Activated T-cell treated with anti-CD3 and anti-CD28 coated beads, Interleukin-2, amount 50 U/mL, for 4 hours (primary cell): ENCODE data around the gene TBX1. TPM values are rescaled to one million over a fixed set of nuclear protein-coding genes. Genes with fewer than 3 reads are reported as not detected.
A peak's percentile ranks its signal among the peaks of the same experiment; 100 is the strongest.

Source experiments
- ATAC-seq, 2 donors: fragments of 200-7000 bp; cut with Tn5 transposase; one replicate each; pipeline ENCODE4 v1.10.0; 2021
- DNase-seq: peaks from one replicate; pipeline ENCODE4 v3.0.0-alpha.2; 2020
- H3K27me3 Mint-ChIP-seq: one replicate; pipeline ENCODE4 v1.8.0; 2021; ENCODE audit warnings: low read depth, mixed read lengths
- H3K36me3 Mint-ChIP-seq: one replicate; pipeline ENCODE4 v1.8.0; 2022; ENCODE audit warnings: mixed read lengths; ENCODE audit not compliant: insufficient read depth
- H3K4me1 Mint-ChIP-seq: one replicate; pipeline ENCODE4 v1.8.0; 2021; ENCODE audit warnings: low read depth, mixed read lengths
- H3K4me3 Mint-ChIP-seq: one replicate; pipeline ENCODE4 v1.8.0; 2021; ENCODE audit warnings: mild to moderate bottlenecking, moderate library complexity, mixed read lengths
- H3K9me3 Mint-ChIP-seq: one replicate; pipeline ENCODE4 v1.8.0; 2021; ENCODE audit warnings: mixed read lengths
- total RNA-seq, 3 donors: library from RNA; stranded (reverse); gene quantifications; one replicate each; pipeline ENCODE4 v1.2.1, GENCODE V29; 2021

TBX1 gene
- total RNA-seq, 3 donors from 2014 or later, result not detected

DNA sequence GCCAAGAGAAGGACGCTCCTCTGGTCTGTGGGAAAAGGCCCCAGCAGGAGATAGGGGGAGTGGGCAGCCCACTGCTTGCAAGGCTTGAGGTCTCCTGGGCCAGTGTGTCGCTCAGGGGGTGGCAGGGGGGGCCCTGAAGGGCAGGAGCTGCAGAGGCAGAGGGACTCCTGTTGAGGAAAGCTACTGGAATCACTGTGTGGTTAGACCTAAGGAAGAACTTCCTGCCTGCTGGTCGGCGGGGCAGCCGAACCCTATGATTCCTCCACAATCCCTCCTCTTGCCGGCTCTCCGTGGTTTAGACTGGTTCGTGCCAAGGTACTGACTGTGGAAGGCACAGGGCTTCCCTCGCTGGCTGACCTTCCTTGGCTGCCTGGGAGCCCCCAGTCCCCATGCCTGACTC is 31.1 kb upstream of the TBX1 start:
- H3K9me3 Mint-ChIP-seq, result no peaks in the 10 kb centered on the region
- ATAC-seq (no peak), DNase-seq (no peak)
- H3K27me3 Mint-ChIP-seq, result peaks cover 11% of the 10 kb centered on the region
- no peaks in the 10 kb centered on the region for H3K36me3 Mint-ChIP-seq
- no peak overlapping the region for H3K4me3 Mint-ChIP-seq
- peaks cover 4% of the 10 kb centered on the region for H3K4me1 Mint-ChIP-seq

DNA sequence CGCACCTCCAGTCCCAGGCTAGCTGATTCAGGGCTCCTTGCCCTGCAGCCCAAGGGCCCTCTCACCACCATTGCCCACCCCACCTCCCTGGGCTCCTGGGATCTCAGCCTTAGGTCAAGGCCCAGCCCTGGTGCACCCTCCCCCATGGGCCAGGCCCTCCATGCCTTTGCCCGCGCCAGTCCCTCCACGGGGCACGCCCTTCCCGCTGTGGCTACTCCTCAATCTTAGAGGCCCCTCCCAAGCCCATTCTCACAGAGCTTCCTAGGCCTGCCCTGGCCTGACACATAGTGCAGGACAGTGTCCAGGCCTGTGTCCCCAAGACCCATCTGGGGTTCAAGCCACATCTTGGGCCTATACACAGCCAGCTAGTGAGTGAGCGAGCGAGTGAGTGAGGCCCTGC is 30.4 kb upstream of the TBX1 start:
- no peaks in the 10 kb centered on the region for H3K9me3 Mint-ChIP-seq

DNA sequence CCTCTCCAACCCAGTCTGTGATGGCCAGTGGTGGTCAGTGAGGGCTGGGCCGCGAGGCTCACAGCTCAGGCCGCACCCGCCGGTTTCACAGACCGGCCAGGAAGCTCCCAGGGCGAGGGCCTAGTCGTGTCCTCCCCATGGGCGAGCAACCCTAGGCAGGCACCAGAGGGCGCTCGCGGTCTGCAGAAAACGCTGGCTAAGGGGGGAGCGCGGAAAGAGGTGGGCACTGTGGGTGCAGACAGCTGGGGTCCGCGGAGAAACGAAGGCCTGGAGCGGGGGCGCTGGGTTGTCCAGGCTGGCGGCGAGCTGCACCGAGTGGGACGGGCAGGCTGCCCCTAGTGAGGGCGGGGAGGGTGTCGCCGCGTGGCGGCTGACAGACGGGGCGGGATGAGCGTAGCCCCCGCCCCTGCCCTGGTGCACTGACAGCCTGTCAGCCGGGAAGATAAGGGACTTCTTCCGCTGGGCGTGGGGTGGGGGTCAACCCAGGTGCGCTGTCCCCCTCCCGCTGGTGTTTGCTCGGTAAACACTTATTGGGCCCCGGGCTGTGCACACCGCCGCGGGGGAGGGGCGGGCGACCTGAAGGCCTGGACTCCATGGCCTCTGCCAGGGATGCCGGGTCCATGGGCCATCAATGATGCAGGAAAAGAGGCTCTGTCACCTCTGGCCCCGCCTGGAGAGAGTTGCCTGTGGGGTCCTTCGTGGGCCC is 29.8 kb upstream of the TBX1 start:
- Mint-ChIP-seq H3K27me3 (no peaks in the 10 kb centered on the region), H3K9me3 (no peaks in the 10 kb centered on the region), H3K4me3 (peak overlapping the region; percentile 69), H3K4me1 (peaks cover 2% of the 10 kb centered on the region), H3K36me3 (no peaks in the 10 kb centered on the region)
- ATAC-seq (peak; percentile 89 to 93), DNase-seq (peak; percentile 88)

More for the DNA sequence above, 30.4 kb upstream of the TBX1 start:
- Mint-ChIP-seq H3K4me1 (peaks cover 2% of the 10 kb centered on the region), H3K36me3 (no peaks in the 10 kb centered on the region), H3K27me3 (peaks cover 4% of the 10 kb centered on the region), H3K4me3 (no peak overlapping the region)
- no peak for ATAC-seq
- DNase-seq, result no peak

DNA sequence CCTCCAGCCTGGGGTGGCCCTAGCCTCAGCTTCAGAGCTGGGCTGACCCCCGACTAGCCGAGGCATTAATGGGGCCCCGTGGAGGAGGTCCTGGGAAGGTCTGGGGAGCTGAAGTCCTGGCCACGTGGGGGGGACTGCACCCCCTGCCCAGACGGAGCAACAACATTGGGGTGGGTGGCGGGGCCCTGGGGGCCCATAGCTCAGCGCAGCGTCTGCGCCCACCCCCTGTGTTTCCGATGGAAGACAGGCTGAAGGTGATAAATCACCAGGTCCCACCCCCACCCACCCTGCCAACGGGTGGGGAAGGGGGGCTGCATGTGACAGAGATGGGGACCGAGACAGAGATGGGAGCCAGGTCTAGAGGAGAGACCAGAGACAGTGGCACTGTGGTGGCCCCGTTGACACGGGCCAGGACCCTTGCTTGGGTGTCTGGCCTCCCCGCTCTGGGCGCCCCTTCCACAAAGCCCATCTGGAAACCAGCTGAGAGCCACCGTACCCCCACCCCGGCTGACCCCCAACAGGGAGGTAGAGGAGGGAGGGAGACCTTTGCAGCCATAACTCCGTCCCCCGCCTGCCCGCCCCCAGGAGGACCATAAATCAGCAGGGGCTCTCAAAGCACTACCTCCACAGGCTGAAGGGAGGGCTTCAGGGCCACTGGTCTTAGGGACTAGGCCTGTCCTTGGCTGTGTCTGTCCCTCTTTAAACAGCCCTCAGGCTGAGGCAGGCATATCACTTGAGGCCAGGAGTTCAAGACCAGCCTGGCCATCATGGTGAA is 29.0 kb upstream of the TBX1 start:
- Mint-ChIP-seq H3K27me3 (no peaks in the 10 kb centered on the region), H3K4me1 (peaks cover 2% of the 10 kb centered on the region), H3K36me3 (no peaks in the 10 kb centered on the region), H3K4me3 (no peak overlapping the region), H3K9me3 (no peaks in the 10 kb centered on the region)
- DNase-seq (no peak), ATAC-seq (no peak)

DNA sequence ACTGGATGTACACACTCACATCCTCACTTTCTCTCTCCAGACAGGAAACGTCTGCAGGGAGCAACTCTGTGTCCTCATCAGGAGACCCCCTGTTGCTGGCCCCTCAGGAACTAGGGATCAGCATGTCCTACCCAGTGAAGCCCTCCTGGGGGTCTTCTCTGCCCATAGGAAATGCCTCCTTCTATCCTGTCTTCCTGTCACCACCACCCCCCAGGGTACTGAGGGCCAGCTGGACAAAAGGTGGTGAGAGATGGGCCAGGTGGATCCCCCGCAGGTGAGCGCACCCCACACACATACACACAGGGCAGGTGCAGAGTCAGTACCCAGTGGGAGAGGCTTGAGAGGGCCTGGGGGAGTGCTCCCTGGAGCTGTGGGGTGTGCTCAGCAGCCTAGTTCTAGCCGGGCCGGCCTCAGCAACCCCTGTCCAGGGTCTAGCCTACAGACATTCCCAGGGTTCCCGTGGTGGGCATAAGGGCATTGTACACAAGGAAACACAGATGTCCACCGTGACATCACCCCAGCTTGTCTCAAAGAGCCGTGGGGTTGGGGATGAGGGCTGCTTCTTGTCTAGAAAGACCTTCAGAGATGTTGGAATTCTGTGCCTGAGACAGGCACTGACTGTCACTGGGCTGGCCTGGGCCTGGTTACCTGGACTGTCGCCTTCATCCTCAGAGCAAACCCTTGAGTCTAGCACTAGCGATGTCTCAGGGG is 28.0 kb upstream of the TBX1 start:
- H3K36me3 Mint-ChIP-seq, result no peaks in the 10 kb centered on the region
- no peak overlapping the region for H3K4me3 Mint-ChIP-seq
- H3K27me3 Mint-ChIP-seq, result no peaks in the 10 kb centered on the region

DNA sequence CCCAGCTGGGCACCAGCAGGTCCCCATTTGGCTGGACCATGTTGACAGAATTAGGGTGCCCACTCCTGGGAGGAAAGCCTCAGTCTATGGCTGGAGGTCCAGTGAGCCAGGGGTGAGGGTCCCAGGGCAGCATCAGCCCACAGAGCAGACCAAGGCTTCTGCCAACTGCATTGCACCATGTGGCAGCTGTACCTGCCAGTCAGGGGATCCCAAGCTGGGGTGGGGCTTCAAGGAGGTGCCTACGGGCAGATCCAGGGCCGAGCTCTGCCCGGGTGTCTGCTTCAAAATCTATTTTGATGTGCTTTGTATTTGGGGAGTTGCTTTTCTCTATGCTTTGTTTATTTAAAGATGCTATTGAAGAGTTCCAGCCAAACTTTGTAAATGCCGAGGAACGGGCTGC is 26.8 kb upstream of the TBX1 start:
- H3K4me1 Mint-ChIP-seq, result peaks cover 2% of the 10 kb centered on the region
- H3K27me3 Mint-ChIP-seq, result no peaks in the 10 kb centered on the region
- H3K9me3 Mint-ChIP-seq, result no peaks in the 10 kb centered on the region
- DNase-seq (no peak), ATAC-seq (no peak)
- H3K36me3 Mint-ChIP-seq, result no peaks in the 10 kb centered on the region
- no peak overlapping the region for H3K4me3 Mint-ChIP-seq

More for the DNA sequence above, 28.0 kb upstream of the TBX1 start:
- DNase-seq, result no peak
- H3K9me3 Mint-ChIP-seq, result no peaks in the 10 kb centered on the region
- peaks cover 2% of the 10 kb centered on the region for H3K4me1 Mint-ChIP-seq
- ATAC-seq, result no peak

DNA sequence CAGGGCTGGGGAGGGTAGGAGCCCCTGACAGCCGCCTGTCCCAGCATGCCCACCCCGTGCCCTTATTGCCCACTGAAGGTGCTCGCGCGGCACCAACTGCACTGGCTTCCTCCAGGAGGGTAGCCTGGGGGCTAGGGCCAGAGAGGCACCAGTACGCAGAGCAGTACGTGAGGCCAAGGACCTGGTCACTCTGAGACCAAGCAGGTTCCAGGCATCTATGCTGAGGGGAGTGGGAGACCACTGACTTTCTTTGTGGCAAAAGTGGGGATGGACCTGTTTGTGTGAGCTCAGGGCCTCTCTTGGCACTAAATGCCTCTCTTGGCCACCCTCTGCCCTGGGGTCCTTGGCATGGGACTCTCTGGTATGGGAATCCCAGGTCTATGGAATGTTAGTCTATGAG is 26.4 kb upstream of the TBX1 start:
- Mint-ChIP-seq H3K9me3 (no peaks in the 10 kb centered on the region), H3K4me1 (peaks cover 2% of the 10 kb centered on the region), H3K27me3 (no peaks in the 10 kb centered on the region), H3K36me3 (no peaks in the 10 kb centered on the region), H3K4me3 (no peak overlapping the region)
- ATAC-seq, result no peak
- no peak for DNase-seq

DNA sequence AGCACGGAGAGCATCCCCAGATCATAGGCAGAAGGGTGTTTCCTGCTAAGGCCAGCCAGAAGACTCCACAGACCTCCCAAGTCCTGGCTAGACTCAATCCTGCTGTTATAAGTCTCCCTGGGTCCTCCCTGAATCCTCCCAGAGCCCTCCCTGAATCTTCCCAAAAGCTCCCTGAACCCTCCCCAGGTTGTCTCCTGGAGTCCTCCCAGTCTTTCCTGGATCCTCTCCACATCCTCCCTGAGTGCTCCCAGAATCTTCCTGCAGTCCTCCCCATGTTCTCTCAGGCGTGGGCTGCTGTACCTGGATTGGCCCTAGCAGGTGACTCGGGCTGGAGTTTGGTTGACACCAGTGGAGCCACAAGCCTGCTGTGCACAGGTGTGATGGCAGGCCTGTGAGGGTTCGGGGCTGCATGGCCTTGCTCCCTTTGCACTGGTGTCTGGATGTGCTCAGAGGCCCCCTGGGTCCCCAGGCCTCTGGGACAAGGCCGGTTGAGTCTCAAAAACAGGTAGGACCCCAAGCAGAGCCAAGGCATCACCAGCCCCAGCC is 25.7 kb upstream of the TBX1 start:
- Mint-ChIP-seq H3K4me3 (no peak overlapping the region), H3K4me1 (peaks cover 2% of the 10 kb centered on the region), H3K27me3 (no peaks in the 10 kb centered on the region), H3K36me3 (no peaks in the 10 kb centered on the region), H3K9me3 (no peaks in the 10 kb centered on the region)
- no peak for DNase-seq
- no peak for ATAC-seq

DNA sequence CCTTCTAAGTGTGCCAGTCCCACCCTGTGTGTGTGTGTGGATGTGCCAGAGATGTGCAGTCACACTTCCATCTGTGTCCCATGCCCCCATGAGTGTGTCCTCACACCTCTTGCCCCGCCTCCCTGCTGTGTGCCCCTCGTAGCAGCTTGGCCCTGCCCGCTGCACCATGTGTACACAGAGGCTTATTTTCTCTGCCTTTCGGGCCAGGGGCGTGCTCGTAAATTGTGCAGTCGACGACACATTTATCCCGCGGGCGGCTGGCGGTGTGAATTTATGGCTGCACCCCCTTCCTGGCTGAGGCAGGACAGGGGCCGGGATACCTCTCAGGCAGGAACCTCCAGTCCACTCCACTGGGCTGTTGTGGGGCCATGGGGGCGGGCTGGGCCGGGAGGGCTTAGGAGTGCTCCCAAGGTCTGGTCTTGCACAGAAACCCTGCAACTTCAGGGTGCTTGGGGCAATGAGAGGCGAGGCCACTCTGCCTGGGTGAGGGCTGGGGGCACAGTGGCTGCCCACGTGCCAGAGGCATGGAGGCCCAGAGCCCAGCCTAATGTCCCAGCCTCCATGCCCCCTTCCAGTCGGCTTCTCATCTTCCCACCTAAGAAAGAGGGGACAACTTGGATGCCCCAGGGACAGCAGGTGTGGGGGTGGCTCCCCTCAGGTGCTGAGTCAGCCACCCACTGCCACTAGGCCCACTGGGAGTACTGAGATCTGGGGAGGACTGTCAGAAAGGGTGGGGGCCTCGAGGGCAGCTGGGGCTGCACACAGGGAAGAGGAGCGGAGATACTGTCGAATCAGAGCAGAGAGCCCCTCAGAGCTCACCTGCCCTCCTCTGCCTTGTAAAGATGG is 24.7 kb upstream of the TBX1 start:
- ATAC-seq (no peak), DNase-seq (no peak)
- H3K9me3 Mint-ChIP-seq, result no peaks in the 10 kb centered on the region
- H3K4me3 Mint-ChIP-seq, result no peak overlapping the region
- no peaks in the 10 kb centered on the region for H3K36me3 Mint-ChIP-seq
- H3K27me3 Mint-ChIP-seq, result no peaks in the 10 kb centered on the region
- no peaks in the 10 kb centered on the region for H3K4me1 Mint-ChIP-seq

DNA sequence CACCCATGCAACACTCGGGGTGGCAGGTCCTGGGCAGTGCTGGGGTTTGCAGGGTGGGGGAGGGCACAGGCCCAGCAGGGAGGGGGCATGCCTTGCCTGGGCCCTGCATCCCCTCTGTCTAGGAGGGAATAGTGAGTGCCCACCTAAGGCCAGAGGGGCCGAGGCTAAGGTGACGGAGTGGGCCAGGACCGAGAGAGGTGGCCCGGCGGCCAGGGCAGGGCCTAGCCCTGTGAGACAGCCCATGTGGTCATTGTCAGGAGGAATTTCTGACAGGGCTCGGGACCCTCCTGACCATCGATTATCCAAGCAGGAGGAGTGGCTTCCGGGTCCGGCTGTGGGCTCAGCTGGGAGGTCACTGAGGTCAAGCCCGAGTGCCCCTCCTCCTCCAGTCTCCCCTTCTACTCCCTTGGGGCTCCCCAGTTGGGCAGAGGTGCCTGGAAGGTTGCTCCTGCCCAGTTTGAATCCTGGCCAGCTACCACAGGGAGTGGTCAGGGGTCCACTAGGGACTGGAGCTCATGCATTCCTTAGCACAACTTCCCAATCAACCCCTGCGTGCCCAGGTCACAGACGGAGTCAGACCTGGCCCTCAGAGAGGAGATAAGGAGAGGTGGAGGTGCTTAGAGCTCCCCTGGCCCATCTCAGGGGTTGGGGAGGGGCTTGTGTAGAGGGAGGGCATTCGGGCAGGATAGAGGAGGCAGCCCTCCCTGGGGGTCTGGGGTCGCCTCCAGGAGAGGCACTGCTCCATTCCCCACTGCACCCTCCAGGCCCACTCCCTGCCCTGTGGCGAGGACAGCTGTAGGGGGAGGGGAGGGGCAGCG is 22.5 kb upstream of the TBX1 start:
- H3K4me3 Mint-ChIP-seq, result no peak overlapping the region
- no peaks in the 10 kb centered on the region for H3K4me1 Mint-ChIP-seq
- DNase-seq (no peak), ATAC-seq (no peak)
- no peaks in the 10 kb centered on the region for H3K9me3 Mint-ChIP-seq
- no peaks in the 10 kb centered on the region for H3K27me3 Mint-ChIP-seq
- H3K36me3 Mint-ChIP-seq, result no peaks in the 10 kb centered on the region

DNA sequence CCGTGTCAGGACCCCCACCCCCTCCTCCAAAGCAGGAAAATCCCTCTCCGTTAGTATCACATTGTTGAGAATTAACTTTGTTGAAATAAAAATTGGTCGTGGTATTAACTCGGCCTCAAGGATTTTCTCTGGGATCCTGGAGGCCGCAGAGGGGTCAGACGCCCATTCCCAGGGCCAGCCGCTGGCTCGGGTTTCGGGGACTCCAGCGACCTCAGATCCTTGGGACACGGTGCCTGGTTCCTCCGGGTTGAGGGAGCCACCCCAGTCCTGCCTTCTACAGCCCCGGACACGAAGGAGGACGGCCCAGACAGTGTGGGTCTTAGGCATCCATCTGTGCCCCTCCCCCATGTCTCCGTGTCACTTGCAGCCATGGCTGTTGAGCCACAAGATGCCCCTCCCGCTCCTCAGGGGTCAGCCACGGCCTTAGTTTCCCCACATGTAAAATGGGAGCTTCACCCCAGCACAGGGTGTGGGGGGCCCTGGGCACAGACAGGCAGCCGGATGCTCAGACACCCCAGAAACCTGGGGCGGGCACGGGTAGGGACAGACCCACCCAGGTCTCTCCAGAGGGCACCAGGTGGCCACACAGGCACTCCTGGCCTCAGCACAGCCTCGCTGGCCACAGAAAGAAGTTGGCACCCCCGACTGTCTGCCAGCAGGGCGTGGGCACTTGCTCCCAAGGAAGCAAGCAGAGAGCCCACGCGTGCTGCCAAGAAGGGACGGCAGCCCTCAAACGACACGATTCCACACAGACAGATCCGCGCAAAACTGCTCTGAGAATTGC is 21.7 kb upstream of the TBX1 start:
- no peak for ATAC-seq

DNA sequence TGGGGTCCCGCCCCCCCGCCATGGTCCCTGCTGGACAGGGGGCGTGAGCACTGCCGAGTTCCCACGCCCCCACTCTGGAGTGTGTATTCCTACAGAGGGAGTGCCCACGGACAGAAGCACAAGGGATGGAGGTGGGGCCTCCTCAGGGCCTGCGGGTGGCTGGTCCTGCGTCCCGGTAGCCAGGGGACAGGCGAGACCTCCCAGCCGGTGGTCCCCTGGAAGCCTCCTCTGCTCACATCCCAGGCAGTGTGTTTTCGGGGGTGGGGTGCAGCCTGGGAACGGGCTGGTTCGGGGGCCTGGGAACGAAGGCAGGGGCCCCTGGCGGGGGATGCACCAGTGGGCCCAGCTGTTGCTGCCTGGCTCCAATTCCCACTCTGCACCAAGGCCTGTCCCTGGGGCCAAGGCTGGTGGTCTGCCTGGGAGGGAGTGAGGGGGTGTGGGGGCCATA is 21.1 kb upstream of the TBX1 start:
- H3K4me1 Mint-ChIP-seq, result no peaks in the 10 kb centered on the region
- H3K27me3 Mint-ChIP-seq, result no peaks in the 10 kb centered on the region
- no peak overlapping the region for H3K4me3 Mint-ChIP-seq
- no peaks in the 10 kb centered on the region for H3K36me3 Mint-ChIP-seq
- DNase-seq, result no peak
- no peaks in the 10 kb centered on the region for H3K9me3 Mint-ChIP-seq
- ATAC-seq, result no peak

More for the DNA sequence above, 21.7 kb upstream of the TBX1 start:
- H3K9me3 Mint-ChIP-seq, result no peaks in the 10 kb centered on the region
- H3K27me3 Mint-ChIP-seq, result no peaks in the 10 kb centered on the region
- no peaks in the 10 kb centered on the region for H3K4me1 Mint-ChIP-seq
- no peaks in the 10 kb centered on the region for H3K36me3 Mint-ChIP-seq
- H3K4me3 Mint-ChIP-seq, result no peak overlapping the region
- DNase-seq, result no peak
